ENCODE results near the gene SLC6A11.

- TF ChIP-seq, protein P1, sequence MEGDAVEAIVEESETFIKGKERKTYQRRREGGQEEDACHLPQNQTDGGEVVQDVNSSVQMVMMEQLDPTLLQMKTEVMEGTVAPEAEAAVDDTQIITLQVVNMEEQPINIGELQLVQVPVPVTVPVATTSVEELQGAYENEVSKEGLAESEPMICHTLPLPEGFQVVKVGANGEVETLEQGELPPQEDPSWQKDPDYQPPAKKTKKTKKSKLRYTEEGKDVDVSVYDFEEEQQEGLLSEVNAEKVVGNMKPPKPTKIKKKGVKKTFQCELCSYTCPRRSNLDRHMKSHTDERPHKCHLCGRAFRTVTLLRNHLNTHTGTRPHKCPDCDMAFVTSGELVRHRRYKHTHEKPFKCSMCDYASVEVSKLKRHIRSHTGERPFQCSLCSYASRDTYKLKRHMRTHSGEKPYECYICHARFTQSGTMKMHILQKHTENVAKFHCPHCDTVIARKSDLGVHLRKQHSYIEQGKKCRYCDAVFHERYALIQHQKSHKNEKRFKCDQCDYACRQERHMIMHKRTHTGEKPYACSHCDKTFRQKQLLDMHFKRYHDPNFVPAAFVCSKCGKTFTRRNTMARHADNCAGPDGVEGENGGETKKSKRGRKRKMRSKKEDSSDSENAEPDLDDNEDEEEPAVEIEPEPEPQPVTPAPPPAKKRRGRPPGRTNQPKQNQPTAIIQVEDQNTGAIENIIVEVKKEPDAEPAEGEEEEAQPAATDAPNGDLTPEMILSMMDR (IDR thresholded peaks at IDR 0.05 in 2 of 3, conservative IDR thresholded peaks at IDR 0.05 in 1 of 3; ENCODE audit: insufficient read depth in 2 of 3, low read depth in 1 of 3, low read length in 3 of 3) = no peak
- TF ChIP-seq ELF1 (tag; IDR thresholded peaks at IDR 0.05) = no peak
- TF ChIP-seq, protein P2, sequence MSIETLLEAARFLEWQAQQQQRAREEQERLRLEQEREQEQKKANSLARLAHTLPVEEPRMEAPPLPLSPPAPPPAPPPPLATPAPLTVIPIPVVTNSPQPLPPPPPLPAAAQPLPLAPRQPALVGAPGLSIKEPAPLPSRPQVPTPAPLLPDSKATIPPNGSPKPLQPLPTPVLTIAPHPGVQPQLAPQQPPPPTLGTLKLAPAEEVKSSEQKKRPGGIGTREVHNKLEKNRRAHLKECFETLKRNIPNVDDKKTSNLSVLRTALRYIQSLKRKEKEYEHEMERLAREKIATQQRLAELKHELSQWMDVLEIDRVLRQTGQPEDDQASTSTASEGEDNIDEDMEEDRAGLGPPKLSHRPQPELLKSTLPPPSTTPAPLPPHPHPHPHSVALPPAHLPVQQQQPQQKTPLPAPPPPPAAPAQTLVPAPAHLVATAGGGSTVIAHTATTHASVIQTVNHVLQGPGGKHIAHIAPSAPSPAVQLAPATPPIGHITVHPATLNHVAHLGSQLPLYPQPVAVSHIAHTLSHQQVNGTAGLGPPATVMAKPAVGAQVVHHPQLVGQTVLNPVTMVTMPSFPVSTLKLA (conservative IDR thresholded peaks at IDR 0.05) = no peak
- no peak for TF ChIP-seq PRMT5 (CRISPR knock-in tag; IDR thresholded peaks at IDR 0.05)
- TF ChIP-seq KHSRP (IDR thresholded peaks at IDR 0.05) = no peak
- no peak for TF ChIP-seq KDM1A (IDR thresholded peaks at IDR 0.05)
- no peak for TF ChIP-seq ASH1L (IDR thresholded peaks at IDR 0.05; ENCODE audit: borderline replicate concordance, low read depth, partially characterized antibody)
- no peak for TF ChIP-seq NEUROD1 (IDR thresholded peaks at IDR 0.05; ENCODE audit: borderline replicate concordance, low read depth, low read length, partially characterized antibody)
- no peak for TF ChIP-seq KDM5B (IDR thresholded peaks at IDR 0.05; ENCODE audit: insufficient replicate concordance, low read depth, low read length)
Observed at GRCh38 chr3:10981961-10982360, 165.9 kb downstream of the SLC6A11 start.

Data from K562 (cell line).